Panc1 (cell line): ENCODE data around the gene UQCC5.

ENCODE experiments used
- SIN3A ChIP-seq: IDR thresholded peaks from 2 replicates; pipeline ENCODE4 v1.6.1; 2012; ENCODE audit warnings: low read depth, mild to moderate bottlenecking, low read length, moderate library complexity, borderline replicate concordance; ENCODE audit not compliant: insufficient read depth
- TCF7L2 ChIP-seq: IDR thresholded peaks from 2 replicates; pipeline ENCODE4 v1.6.1; 2011; ENCODE audit warnings: mild to moderate bottlenecking, low read depth, low read length, inconsistent platforms
- TF ChIP-seq, protein P1 (sequence below): fragments of 450-650 bp; IDR thresholded peaks from 2 replicates; pipeline ENCODE4 v1.5.1; 2017; ENCODE audit warnings: mild to moderate bottlenecking
- TF ChIP-seq, protein P2 (sequence below), 2 experiments: IDR thresholded peaks; 2 replicates each; pipeline ENCODE4 v1.6.1; 2011 to 2012; ENCODE audit warnings: low read depth in 2 of 2, control low read depth in 1 of 2, low read length in 1 of 2, mild to moderate bottlenecking in 1 of 2, moderate library complexity in 1 of 2; ENCODE audit not compliant: insufficient read depth in 1 of 2

DNA sequence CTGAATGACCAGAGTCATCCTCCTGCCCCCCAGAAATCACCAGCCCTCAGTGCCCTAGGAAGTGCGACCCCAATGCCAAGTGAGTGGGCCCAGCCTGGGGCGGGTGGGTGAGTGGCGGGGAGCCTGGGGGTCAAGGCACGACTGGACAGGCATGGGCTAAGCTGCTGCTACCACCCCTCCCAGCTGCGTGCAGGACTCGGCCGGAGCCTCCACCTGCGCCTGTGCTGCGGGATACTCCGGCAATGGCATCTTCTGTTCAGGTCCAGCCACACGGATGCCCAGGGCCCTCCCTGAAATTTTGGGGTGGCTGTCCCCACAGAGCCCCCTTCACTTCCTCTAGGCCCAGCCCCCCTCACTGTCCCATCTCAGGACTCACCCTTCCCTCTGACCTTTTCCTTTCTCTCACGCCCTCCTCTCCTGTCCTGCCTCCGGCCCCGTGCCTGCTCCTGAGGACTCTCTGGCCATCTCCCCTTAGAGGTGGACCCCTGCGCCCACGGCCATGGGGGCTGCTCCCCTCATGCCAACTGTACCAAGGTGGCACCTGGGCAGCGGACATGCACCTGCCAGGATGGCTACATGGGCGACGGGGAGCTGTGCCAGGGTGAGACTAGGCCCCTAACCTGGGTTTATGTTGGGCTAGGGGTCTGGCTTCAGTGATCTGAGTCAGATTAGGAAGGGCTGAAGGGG is 19.8 kb upstream of the UQCC5 start:
- TF ChIP-seq, protein P1, sequence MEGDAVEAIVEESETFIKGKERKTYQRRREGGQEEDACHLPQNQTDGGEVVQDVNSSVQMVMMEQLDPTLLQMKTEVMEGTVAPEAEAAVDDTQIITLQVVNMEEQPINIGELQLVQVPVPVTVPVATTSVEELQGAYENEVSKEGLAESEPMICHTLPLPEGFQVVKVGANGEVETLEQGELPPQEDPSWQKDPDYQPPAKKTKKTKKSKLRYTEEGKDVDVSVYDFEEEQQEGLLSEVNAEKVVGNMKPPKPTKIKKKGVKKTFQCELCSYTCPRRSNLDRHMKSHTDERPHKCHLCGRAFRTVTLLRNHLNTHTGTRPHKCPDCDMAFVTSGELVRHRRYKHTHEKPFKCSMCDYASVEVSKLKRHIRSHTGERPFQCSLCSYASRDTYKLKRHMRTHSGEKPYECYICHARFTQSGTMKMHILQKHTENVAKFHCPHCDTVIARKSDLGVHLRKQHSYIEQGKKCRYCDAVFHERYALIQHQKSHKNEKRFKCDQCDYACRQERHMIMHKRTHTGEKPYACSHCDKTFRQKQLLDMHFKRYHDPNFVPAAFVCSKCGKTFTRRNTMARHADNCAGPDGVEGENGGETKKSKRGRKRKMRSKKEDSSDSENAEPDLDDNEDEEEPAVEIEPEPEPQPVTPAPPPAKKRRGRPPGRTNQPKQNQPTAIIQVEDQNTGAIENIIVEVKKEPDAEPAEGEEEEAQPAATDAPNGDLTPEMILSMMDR, result no peak
- TF ChIP-seq TCF7L2, result no peak
- TF ChIP-seq SIN3A, result no peak
- TF ChIP-seq, protein P2, sequence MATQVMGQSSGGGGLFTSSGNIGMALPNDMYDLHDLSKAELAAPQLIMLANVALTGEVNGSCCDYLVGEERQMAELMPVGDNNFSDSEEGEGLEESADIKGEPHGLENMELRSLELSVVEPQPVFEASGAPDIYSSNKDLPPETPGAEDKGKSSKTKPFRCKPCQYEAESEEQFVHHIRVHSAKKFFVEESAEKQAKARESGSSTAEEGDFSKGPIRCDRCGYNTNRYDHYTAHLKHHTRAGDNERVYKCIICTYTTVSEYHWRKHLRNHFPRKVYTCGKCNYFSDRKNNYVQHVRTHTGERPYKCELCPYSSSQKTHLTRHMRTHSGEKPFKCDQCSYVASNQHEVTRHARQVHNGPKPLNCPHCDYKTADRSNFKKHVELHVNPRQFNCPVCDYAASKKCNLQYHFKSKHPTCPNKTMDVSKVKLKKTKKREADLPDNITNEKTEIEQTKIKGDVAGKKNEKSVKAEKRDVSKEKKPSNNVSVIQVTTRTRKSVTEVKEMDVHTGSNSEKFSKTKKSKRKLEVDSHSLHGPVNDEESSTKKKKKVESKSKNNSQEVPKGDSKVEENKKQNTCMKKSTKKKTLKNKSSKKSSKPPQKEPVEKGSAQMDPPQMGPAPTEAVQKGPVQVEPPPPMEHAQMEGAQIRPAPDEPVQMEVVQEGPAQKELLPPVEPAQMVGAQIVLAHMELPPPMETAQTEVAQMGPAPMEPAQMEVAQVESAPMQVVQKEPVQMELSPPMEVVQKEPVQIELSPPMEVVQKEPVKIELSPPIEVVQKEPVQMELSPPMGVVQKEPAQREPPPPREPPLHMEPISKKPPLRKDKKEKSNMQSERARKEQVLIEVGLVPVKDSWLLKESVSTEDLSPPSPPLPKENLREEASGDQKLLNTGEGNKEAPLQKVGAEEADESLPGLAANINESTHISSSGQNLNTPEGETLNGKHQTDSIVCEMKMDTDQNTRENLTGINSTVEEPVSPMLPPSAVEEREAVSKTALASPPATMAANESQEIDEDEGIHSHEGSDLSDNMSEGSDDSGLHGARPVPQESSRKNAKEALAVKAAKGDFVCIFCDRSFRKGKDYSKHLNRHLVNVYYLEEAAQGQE (IDR thresholded peaks at IDR 0.05; ENCODE audit: insufficient read depth in 1 of 2, low read depth in 2 of 2, low read length in 1 of 2), result no peak
